Neural progenitor cell (in vitro differentiated cells): ENCODE measurements around the gene G6PD.

Experiments used
- CTCF ChIP-seq: fragments of 200-600 bp; sonication (generic); IDR thresholded peaks from 2 replicates; pipeline ENCODE4 v1.5.1; 2017; ENCODE audit warnings: antibody characterized with exemption, mild to moderate bottlenecking
- EZH2phosphoT487 ChIP-seq: fragments of 200-600 bp; sonication (generic); IDR thresholded peaks from 2 replicates; pipeline ENCODE4 v1.6.1; 2017; ENCODE audit warnings: antibody characterized with exemption

- TF ChIP-seq CTCF (no peak), EZH2phosphoT487 (no peak)
Observed at GRCh38 chrX:154529206-154529612, 17.4 kb downstream of the G6PD start.
